Type B pancreatic cell (in vitro differentiated cells): ENCODE data around the gene IER5. TPM values are rescaled to one million over a fixed set of nuclear protein-coding genes. Genes with fewer than 3 reads are reported as not detected.

ENCODE experiments used
- DNase-seq: peaks from one replicate; pipeline ENCODE4 v3.0.0; 2021; ENCODE audit warnings: mixed read lengths; ENCODE audit not compliant: unreplicated experiment; ENCODE audit errors: extremely low spot score
- H3K27ac Mint-ChIP-seq: 2 replicates; pipeline ENCODE4 v1.8.0; 2021; ENCODE audit warnings: mild to moderate bottlenecking, mixed read lengths
- H3K27me3 Mint-ChIP-seq: 2 replicates; pipeline ENCODE4 v1.8.0; 2021; ENCODE audit warnings: mixed read lengths
- H3K36me3 Mint-ChIP-seq: 2 replicates; pipeline ENCODE4 v1.8.0; 2021; ENCODE audit warnings: mixed read lengths
- H3K4me1 Mint-ChIP-seq: one replicate; pipeline ENCODE4 v1.8.0; 2021; ENCODE audit warnings: mixed read lengths; ENCODE audit not compliant: unreplicated experiment
- H3K4me3 Mint-ChIP-seq: 2 replicates; pipeline ENCODE4 v1.8.0; 2021; ENCODE audit warnings: mild to moderate bottlenecking, mixed read lengths
- H3K9me3 Mint-ChIP-seq: 2 replicates; pipeline ENCODE4 v1.8.0; 2021; ENCODE audit warnings: mixed read lengths
- CTCF ChIP-seq: fragments of 200-600 bp; sonication (generic); conservative IDR thresholded peaks from 2 replicates; pipeline ENCODE4 v1.5.0; 2021; ENCODE audit warnings: antibody characterized with exemption, mild to moderate bottlenecking
- total RNA-seq: library from RNA; stranded (reverse); gene quantifications from 2 replicates; pipeline ENCODE4 v1.2.1, GENCODE V29; 2021; ENCODE audit warnings: low replicate concordance

Gene IER5
- total RNA-seq, 1 donor from 2014 or later = 16.6 TPM

- Mint-ChIP-seq H3K9me3 (peaks cover 7% of the 10 kb centered on the region), H3K36me3 (no peaks in the 10 kb centered on the region), H3K27ac (no peak overlapping the region), H3K27me3 (peaks cover 4% of the 10 kb centered on the region), H3K4me1 (peaks cover 14% of the 10 kb centered on the region), H3K4me3 (no peak overlapping the region)
- no peak for TF ChIP-seq CTCF
- DNase-seq = no peak
Measured at GRCh38 chr1:181061487-181061886, 27.0 kb upstream of the IER5 start.

- Mint-ChIP-seq H3K4me3 (no peak overlapping the region), H3K36me3 (no peaks in the 10 kb centered on the region), H3K27ac (no peak overlapping the region), H3K27me3 (peaks cover 4% of the 10 kb centered on the region), H3K4me1 (peaks cover 14% of the 10 kb centered on the region), H3K9me3 (peaks cover 7% of the 10 kb centered on the region)
- no peak for DNase-seq
- no peak for TF ChIP-seq CTCF
Measured at GRCh38 chr1:181061891-181062835, 26.3 kb upstream of the IER5 start.

- H3K4me3 Mint-ChIP-seq = no peak overlapping the region
- H3K9me3 Mint-ChIP-seq = peaks cover 7% of the 10 kb centered on the region
- no peaks in the 10 kb centered on the region for H3K36me3 Mint-ChIP-seq
- H3K4me1 Mint-ChIP-seq = peaks cover 14% of the 10 kb centered on the region
- no peak for DNase-seq
- H3K27me3 Mint-ChIP-seq = peaks cover 4% of the 10 kb centered on the region
- TF ChIP-seq CTCF = no peak
- H3K27ac Mint-ChIP-seq = no peak overlapping the region
Measured at GRCh38 chr1:181062836-181063428, 25.6 kb upstream of the IER5 start.

GRCh38 chr1:181064011-181064623, 24.4 kb upstream of the IER5 start:
- no peak for DNase-seq
- Mint-ChIP-seq H3K36me3 (no peaks in the 10 kb centered on the region), H3K9me3 (peaks cover 7% of the 10 kb centered on the region), H3K4me1 (peaks cover 14% of the 10 kb centered on the region), H3K27me3 (peaks cover 4% of the 10 kb centered on the region), H3K4me3 (no peak overlapping the region), H3K27ac (peak overlapping the region; percentile 41)
- TF ChIP-seq CTCF = no peak

GRCh38 chr1:181064702-181065101, 23.8 kb upstream of the IER5 start:
- H3K36me3 Mint-ChIP-seq = no peaks in the 10 kb centered on the region
- peaks cover under 1% of the 10 kb centered on the region for H3K27me3 Mint-ChIP-seq
- H3K27ac Mint-ChIP-seq = no peak overlapping the region
- no peak overlapping the region for H3K4me3 Mint-ChIP-seq
- no peak for DNase-seq
- peaks cover 14% of the 10 kb centered on the region for H3K4me1 Mint-ChIP-seq
- no peak for TF ChIP-seq CTCF
- H3K9me3 Mint-ChIP-seq = peaks cover under 1% of the 10 kb centered on the region
